ENCODE data around the gene BRD3OS.

Gene BRD3OS

GRCh38 chr9:134004881-134005280, 20.4 kb upstream of the BRD3OS start:
- no peak for DNase-seq (ENCODE audit: low read depth)

GRCh38 chr9:134005381-134005780, 19.9 kb upstream of the BRD3OS start:
- no peak for DNase-seq (ENCODE audit: low read depth)

- no peak for DNase-seq (ENCODE audit: low read depth)
Measured at GRCh38 chr9:134007150-134007549, 18.1 kb upstream of the BRD3OS start.

- DNase-seq (ENCODE audit: low read depth) = no peak
Measured at GRCh38 chr9:134007571-134007970, 17.7 kb upstream of the BRD3OS start.

GRCh38 chr9:134010310-134011173, 14.7 kb upstream of the BRD3OS start:
- DNase-seq (ENCODE audit: low read depth) = no peak

- no peak for DNase-seq (ENCODE audit: low read depth)
Measured at GRCh38 chr9:134011401-134011800, 13.9 kb upstream of the BRD3OS start.

GRCh38 chr9:134014946-134015345, 10.3 kb upstream of the BRD3OS start:
- DNase-seq (ENCODE audit: low read depth) = no peak

GRCh38 chr9:134024214-134024792, 978 bp upstream of the BRD3OS start:
- DNase-seq (ENCODE audit: low read depth) = no peak

- DNase-seq (ENCODE audit: low read depth) = no peak
Measured at GRCh38 chr9:134025606-134026541, 593 bp downstream of the BRD3OS start.

- DNase-seq (ENCODE audit: low read depth) = no peak
Measured at GRCh38 chr9:134026581-134026980, 1.3 kb downstream of the BRD3OS start.

- DNase-seq (ENCODE audit: low read depth) = no peak
Measured at GRCh38 chr9:134026981-134027380, 1.7 kb downstream of the BRD3OS start.

- DNase-seq (ENCODE audit: low read depth) = no peak
Measured at GRCh38 chr9:134027561-134027960, 2.3 kb downstream of the BRD3OS start.

- DNase-seq (ENCODE audit: low read depth) = no peak
Measured at GRCh38 chr9:134028076-134028475, 2.8 kb downstream of the BRD3OS start.

GRCh38 chr9:134028575-134029247, 3.4 kb downstream of the BRD3OS start:
- no peak for DNase-seq (ENCODE audit: low read depth)

GRCh38 chr9:134029248-134030226, 4.3 kb downstream of the BRD3OS start:
- no peak for DNase-seq (ENCODE audit: low read depth)

- DNase-seq (ENCODE audit: low read depth) = no peak
Measured at GRCh38 chr9:134030821-134031470, 5.7 kb downstream of the BRD3OS start.

- DNase-seq (ENCODE audit: low read depth) = no peak
Measured at GRCh38 chr9:134031783-134032182, 6.5 kb downstream of the BRD3OS start.

- no peak for DNase-seq (ENCODE audit: low read depth)
Measured at GRCh38 chr9:134032456-134033222, 7.4 kb downstream of the BRD3OS start.

- no peak for DNase-seq (ENCODE audit: low read depth)
Measured at GRCh38 chr9:134033516-134034214, 8.4 kb downstream of the BRD3OS start.
